Measurements from ENCODE around the gene RNF214.
A peak's percentile ranks its signal among the peaks of the same experiment; 100 is the strongest.
"Not testable (repeated sequence)": the region's sequence is repeated elsewhere in the genome, so short reads cannot be mapped to it uniquely, and the experiment has no call there.

Gene RNF214

DNA sequence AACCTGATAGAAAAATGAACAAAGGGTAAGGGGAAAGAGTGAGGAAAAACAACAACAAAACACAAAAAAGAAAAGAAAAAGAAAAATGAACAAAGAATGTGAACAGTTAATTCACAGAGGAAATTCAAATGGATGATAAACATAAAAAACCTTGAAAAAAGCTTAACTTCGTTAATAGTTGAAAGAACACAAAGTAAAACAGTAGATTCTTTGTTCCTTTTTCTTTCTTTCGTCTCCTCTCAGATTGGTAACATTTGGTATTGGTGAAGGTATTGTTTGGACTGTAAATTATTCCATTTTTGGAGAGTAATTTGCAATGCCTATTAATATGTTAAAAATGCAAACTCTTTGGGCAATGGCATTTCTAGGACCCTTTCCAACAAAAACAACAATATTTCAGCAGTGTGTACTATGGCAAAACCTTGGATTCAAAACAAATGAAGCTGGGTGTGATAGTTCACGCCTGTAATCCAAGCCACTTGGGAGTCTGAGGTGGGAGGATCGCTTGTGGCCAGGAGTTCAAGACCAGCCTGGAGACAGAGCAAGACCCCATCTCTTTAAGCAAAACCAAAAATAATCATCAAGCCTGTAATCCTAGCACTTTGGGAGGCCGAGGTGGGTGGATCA lies 86.9 kb downstream of the RNF214 start:
- DNase-seq: no peak

GRCh38 chr11:117327255-117327566 lies 94.7 kb downstream of the RNF214 start:
- not testable (repeated sequence) for DNase-seq

- DNase-seq: peak; percentile 88 to 95 (median 92)
Measured at GRCh38 chr11:117327567-117328374, 95.3 kb downstream of the RNF214 start, which contains the start of gene CEP164. TSS of gene CEP164 (plus strand) at chr11:117327854. CDS start at chr11:117338587, 10,733 bp downstream.

DNA sequence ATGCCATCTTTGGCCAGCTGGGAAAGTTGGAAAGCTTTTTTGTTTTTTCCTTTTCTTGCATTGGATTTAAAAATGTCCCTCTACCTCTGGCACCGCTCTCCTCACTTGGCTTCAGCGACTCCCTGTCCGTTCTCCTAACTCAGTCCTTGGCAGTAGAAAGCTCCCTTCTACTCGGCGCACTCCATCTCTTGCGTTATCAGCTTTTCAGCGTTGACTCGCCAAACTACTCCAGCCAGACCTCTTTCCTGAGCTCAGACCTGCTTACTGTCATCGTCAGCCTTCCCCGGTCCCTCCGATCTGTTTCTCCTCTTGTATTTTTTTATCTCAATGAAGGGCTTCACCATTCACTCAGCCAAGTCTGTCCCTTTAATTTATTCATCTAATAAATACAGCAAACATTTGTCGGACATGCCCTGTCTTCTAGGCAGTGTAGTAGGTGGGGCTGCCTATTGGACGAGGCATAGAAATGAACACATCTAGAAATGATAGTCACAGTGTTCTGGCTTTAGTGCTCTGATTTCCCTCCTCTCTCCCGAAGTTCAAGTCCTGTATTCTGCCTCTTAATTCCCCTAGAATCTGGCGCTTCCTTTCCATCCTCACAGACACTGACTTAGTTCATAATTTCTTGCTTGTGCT lies 96.0 kb downstream of the RNF214 start:
- DNase-seq: peak in 2 of 6 experiments; percentile 29 to 59

DNA sequence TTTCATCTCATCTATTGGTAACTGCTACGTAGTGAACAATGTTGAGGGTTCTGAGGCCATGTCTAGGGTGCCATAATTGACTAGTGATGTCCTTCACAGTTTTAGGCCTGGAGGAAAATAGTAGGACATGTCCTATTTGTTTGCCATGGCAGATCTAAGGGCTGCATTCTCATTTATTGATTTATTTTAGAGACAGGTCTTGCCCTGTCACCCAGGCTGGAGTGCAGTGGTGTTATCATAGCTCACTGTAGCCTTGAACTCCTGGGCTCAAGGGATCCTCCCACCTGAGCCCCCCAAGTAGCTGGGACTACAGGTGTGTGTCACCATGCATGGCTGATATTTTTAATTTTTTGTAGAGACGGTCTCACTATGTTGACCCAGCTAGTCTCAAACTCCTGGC lies 100.4 kb downstream of the RNF214 start:
- no peak for DNase-seq

DNA sequence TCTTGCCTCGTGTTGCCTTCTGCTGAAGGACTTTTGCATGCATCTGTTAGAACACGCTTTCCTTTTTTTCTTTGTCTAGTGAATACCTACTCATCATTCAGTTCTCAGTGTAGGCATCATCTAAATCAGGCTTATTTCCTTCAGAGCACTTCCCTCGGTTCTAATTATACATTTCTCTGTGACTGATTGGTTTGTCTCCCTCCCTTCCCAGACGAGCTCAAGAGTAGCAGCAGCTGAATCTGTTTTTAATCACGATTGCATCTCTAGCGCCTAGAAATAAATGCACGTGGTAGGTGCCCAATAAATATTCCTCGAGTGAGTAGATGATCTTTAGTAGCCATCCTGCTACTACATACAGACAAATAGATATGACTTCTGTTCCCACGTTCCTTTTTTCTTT lies 101.4 kb downstream of the RNF214 start:
- DNase-seq: no peak

DNA sequence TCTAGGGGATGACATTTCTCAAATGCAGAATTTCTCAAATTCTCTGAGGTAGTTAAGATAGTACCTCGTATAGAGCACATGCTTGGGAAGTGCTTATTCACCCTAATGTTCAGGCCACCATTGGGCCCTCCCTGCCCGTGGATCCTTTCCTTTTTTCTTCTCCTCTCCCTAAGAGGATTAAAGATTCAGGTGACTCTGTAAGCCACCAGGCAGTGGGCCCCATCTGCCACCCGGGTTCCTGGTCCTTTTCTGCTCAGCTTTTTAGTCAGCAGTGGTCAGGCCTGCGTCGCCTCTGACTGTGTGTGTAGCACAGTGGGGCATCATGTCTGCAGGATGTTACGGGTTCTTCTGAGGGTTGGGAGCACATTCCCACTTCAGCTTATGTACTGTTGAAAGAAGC lies 102.4 kb downstream of the RNF214 start:
- no peak for DNase-seq

GRCh38 chr11:117335399-117335798 lies 102.9 kb downstream of the RNF214 start:
- DNase-seq: no peak

All from stimulated activated naive CD4-positive, alpha-beta T cell (primary cell).